Cardiac muscle cell (in vitro differentiated cells and primary cell): Measurements from ENCODE around the gene NEK9. TPM values are rescaled to one million over a fixed set of nuclear protein-coding genes. Genes with fewer than 3 reads are reported as not detected.

Experiments
- DNase-seq, 2 donors: peaks; one replicate each; pipeline versions ENCODE4 v3.0.0 to v3.0.0-alpha.2; 2010 to 2017; ENCODE audit warnings: low read depth in 1 of 2, low spot score in 1 of 2
- H3K27ac ChIP-seq: fragments of 200-600 bp; sonication (generic); 2 replicates; pipeline ENCODE4 v1.5.1; 2016
- H3K27me3 ChIP-seq: fragments of 200-600 bp; sonication (generic); 2 replicates; pipeline ENCODE4 v1.6.0; 2016; ENCODE audit warnings: control low read depth
- H3K36me3 ChIP-seq: fragments of 200-600 bp; sonication (generic); 2 replicates; pipeline ENCODE4 v1.5.1; 2016; ENCODE audit warnings: control low read depth
- H3K4me1 ChIP-seq: fragments of 200-600 bp; sonication (generic); 2 replicates; pipeline ENCODE4 v1.8.1; 2017; ENCODE audit warnings: low read depth, mild to moderate bottlenecking, mixed run types
- H3K4me3 ChIP-seq: fragments of 200-600 bp; sonication (generic); 2 replicates; pipeline ENCODE4 v1.5.1; 2016; ENCODE audit warnings: mild to moderate bottlenecking
- H3K9me3 ChIP-seq: fragments of 200-600 bp; sonication (generic); 2 replicates; pipeline ENCODE4 v1.5.1; 2017; ENCODE audit warnings: low read depth, mild to moderate bottlenecking, control low read depth
- CTCF ChIP-seq: IDR thresholded peaks from 2 replicates; pipeline ENCODE4 v1.5.1; 2012; ENCODE audit warnings: low read depth, mild to moderate bottlenecking, low read length
- polyA plus RNA-seq: library from polyadenylated mRNA; unstranded; fragments of >200 nt; fragmentation: Nextera tagmentation; extraction: Ambion mirVana; gene quantifications from 2 replicates; pipeline ENCODE4 v1.2.1, GENCODE V29; 2016
- total RNA-seq: library from RNA; depleted of rRNA; stranded (reverse); fragments of >200 nt; gene quantifications from 2 replicates; pipeline ENCODE4 v1.2.3, GENCODE V29; 2016

NEK9 gene
- total and polyA plus RNA-seq, 2 experiments from 2014 or later, result 62.5 to 124 TPM

- DNase-seq, result no peak
- peaks cover 36% of the 10 kb centered on the region for H3K36me3 ChIP-seq
Observed at GRCh38 chr14:75120541-75121291, 6.1 kb downstream of the NEK9 start.

GRCh38 chr14:75119056-75119455, 7.8 kb downstream of the NEK9 start:
- no peaks in the 10 kb centered on the region for H3K27me3 ChIP-seq

More at GRCh38 chr14:75120541-75121291, 6.1 kb downstream of the NEK9 start:
- no peaks in the 10 kb centered on the region for H3K9me3 ChIP-seq
- no peak overlapping the region for H3K4me3 ChIP-seq
- H3K27me3 ChIP-seq, result no peaks in the 10 kb centered on the region
- H3K4me1 ChIP-seq, result no peaks in the 10 kb centered on the region
- no peak overlapping the region for H3K27ac ChIP-seq
- no peak for TF ChIP-seq CTCF

GRCh38 chr14:75113932-75114539, 12.8 kb downstream of the NEK9 start:
- Histone ChIP-seq H3K27me3 (no peaks in the 10 kb centered on the region), H3K36me3 (peaks cover 84% of the 10 kb centered on the region), H3K4me3 (no peak overlapping the region), H3K27ac (no peak overlapping the region), H3K4me1 (no peaks in the 10 kb centered on the region), H3K9me3 (no peaks in the 10 kb centered on the region)
- DNase-seq, result no peak
- no peak for TF ChIP-seq CTCF

More at GRCh38 chr14:75119056-75119455, 7.8 kb downstream of the NEK9 start:
- H3K4me1 ChIP-seq, result no peaks in the 10 kb centered on the region
- H3K36me3 ChIP-seq, result peaks cover 51% of the 10 kb centered on the region
- TF ChIP-seq CTCF, result no peak
- H3K4me3 ChIP-seq, result no peak overlapping the region
- H3K27ac ChIP-seq, result no peak overlapping the region
- peak in 1 of 2 donors; percentile 41 for DNase-seq
- H3K9me3 ChIP-seq, result no peaks in the 10 kb centered on the region

- peaks cover 72% of the 10 kb centered on the region for H3K36me3 ChIP-seq
- H3K4me3 ChIP-seq, result no peak overlapping the region
- H3K4me1 ChIP-seq, result no peaks in the 10 kb centered on the region
- no peaks in the 10 kb centered on the region for H3K27me3 ChIP-seq
- no peaks in the 10 kb centered on the region for H3K9me3 ChIP-seq
- H3K27ac ChIP-seq, result no peak overlapping the region
- no peak for DNase-seq
- no peak for TF ChIP-seq CTCF
Observed at GRCh38 chr14:75109877-75110276, 17.0 kb downstream of the NEK9 start.

- H3K4me1 ChIP-seq, result no peaks in the 10 kb centered on the region
- no peak for DNase-seq
- H3K9me3 ChIP-seq, result no peaks in the 10 kb centered on the region
- peaks cover 51% of the 10 kb centered on the region for H3K36me3 ChIP-seq
- no peaks in the 10 kb centered on the region for H3K27me3 ChIP-seq
- no peak for TF ChIP-seq CTCF
- H3K4me3 ChIP-seq, result no peak overlapping the region
- no peak overlapping the region for H3K27ac ChIP-seq
Observed at GRCh38 chr14:75107186-75107585, 19.7 kb downstream of the NEK9 start.
